HG03175 (cell line): ENCODE data around the gene PSMC3.

Source experiments
- ATAC-seq: cut with Tn5 transposase; IDR thresholded peaks from one replicate; pipeline ENCODE4 v1.9.1; 2021; ENCODE audit warnings: mild to moderate bottlenecking, moderate library complexity; ENCODE audit not compliant: unreplicated experiment

PSMC3 gene

GRCh38 chr11:47426062-47426956 lies at the start of gene PSMC3:
Gene PSMC3 (minus strand): TSS chr11:47426439. CDS start chr11:47426279, 160 bp downstream.
- peak; percentile 90 for ATAC-seq

- ATAC-seq: no peak
These were observed 44.4 kb upstream of the PSMC3 start for GRCh38 chr11:47470671-47471070.

DNA sequence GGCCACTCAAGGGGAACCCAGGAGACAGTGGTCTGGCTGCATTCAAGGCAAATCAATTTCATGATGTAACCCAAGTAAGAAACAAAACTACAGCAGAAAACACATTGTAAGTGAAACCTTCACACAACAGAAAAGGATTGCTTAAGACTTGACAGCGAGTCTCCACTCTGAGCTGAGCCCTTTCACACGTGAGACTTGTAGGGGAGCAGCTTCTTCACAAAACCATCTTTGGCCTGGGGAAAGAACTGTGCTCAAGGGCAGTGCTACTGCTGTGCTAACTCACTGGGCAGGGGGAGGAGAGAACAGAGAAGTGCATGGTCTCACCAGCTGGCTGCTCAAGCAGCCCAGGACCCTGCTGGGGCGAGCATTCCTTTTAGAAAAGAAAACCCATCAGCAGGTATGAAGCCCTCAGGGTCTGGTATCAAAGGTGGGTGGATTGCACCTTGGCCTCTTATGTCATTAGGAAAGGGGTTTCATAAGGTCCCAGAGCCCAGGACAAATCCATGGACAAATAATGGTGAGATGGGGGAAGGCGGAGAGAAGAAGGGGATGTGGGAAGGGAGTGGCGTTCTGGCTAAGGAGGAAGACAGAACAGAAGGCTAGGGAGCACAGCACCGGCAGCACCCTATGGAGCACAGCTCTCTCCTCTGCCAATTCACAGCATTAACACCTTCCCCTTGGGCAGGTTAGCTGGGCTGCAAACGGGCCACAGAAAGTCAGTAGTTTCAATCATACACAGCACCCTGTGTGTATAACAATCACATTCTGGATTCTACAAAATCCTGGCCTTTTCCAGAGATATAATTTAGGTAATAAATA lies 43.3 kb upstream of the PSMC3 start:
- ATAC-seq: no peak

DNA sequence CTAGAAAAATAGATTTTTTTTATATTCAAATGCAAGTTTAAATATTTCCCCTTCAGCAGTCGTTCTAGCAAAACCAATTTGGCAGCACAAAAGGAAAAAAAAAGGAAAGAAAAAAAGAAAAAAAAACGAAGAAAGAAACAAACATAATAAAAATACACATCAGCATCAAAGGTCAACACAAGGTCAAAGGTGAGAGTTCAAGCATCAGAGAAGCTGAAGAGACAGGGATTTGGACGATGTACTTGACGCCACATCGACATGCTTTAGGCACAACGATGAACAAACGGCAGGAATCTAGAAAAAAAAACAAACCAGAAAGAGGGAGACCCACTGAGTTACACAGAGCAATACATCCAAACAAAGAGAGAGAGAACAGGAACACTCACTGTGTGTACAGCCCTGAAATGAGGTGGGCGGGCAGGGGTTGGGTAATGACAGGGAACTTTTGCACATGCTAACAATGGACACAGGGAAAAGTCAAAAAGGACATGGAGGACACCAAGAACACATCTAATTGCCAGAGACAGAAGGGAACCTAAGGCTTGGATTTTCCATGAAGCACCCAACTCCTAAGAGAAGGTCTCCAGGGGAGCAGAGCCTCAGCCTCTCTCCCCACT lies 42.5 kb upstream of the PSMC3 start:
- ATAC-seq: no peak

GRCh38 chr11:47467357-47467756 lies 41.1 kb upstream of the PSMC3 start:
- ATAC-seq: no peak

DNA sequence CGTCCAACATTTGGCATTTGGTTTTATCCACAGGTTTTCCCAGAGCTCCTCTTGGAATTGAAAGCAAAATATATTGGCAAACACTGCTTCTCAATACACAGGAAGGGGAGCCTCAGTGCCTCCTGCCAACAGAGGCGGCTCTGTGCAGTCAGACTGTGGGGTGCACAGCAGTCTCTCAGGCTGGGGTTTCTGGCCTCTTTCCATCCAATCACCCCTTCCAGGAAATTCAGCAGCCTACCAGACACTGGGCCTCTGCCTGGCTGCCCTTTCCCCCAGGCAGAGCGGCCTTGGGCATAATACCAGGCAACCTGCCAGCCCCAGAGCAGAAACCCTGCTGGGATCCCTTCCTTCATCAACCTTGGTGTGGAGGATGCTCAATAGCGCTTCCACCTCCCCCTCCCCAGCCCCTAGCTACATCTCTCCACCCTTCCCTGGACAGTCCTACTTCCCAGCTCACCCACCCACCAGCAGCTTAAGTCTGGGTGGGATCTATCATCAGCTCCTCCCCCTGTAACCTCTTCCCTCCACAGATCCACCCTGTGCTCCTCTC lies 40.5 kb upstream of the PSMC3 start:
- ATAC-seq: no peak

DNA sequence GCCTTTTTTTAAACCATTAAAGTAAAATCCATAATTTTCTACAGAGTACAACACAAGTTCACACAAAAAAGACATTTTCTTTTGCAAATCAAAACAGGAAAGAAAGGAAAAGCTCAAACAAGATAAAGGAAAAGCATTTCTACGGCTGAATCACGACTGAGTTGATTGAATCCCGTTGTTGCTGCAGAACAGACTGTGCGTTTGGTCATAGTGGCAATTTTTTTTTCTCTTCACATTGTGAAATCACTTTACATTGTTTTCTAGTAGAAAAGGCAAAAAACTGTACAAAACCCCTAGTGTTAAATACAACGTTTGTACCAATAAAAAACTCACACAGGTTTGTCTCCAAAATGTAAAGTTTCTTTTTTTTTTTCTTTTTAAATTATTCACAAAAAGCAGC lies 40.0 kb upstream of the PSMC3 start:
- ATAC-seq: no peak

DNA sequence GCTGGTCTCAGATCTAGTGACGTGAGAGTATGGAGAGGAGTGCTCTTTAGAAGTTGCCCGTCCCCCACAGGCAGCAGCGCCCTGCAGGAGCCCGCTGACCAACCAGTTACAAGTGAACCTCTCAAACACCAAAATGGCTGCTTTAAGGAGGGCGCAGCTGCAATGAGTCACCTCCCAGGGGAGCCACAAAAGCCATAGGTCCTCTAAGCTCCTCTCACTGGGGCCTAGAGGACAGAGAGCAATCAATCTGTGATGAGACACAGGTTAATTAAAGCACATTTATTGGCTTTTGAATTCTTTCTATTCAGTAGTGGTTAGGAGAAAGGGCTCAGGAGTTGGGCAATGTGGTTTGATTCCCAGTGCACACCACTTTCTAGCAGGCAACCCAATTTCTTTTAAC lies 38.2 kb upstream of the PSMC3 start:
- no peak for ATAC-seq

GRCh38 chr11:47461876-47462275 lies 35.6 kb upstream of the PSMC3 start:
- no peak for ATAC-seq

DNA sequence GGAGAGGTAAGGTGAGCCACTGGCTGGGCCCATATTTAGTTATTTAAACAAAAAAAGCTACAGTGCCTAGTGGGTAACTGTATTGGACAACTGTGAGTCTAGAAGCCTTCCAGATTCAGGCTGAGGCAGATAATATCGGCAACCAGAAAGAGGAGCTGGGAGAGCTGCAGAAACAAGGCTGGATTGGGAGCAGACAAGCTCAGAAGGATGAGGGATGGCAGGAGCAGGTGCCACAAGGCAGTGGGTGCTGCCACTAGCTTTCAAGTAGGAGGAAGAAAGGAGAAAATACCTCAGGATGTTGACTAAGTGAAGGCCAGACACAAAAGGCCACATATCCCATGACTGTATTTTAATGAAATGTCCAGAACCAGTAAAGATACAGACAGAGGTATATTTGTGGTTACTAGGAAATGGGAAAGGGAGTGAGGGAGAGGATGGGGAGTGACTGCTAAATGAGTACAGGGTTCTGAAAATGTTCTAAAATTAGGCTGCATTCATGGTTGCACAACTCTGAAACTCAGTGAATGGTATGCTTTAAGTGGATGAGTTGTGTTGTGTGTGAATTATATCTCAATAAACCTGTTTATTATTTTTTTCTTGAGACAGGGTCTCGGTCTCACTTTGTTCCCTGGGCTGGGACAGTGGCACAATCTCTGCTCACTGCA lies 34.5 kb upstream of the PSMC3 start:
- ATAC-seq: no peak

DNA sequence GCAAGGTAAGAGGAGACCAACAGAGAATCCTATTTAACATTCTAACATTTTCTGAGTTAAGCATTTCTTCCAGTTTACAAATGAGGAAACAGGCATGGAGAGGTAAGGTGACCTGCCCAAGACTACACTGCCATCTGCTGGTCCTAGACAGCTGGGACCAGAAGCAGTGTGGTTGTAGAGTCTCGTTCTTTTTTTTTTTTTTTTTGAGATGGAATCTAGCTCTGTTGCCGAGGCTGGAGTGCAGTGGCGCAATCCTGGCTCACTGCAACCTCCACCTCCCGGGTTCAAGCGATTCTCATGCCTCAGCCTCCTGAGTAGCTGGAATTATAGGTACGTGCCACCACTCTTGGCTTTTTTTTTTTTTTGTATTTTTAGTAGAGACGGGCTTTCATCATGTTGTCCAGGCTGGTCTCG lies 28.0 kb upstream of the PSMC3 start:
- peak; percentile 81 for ATAC-seq

DNA sequence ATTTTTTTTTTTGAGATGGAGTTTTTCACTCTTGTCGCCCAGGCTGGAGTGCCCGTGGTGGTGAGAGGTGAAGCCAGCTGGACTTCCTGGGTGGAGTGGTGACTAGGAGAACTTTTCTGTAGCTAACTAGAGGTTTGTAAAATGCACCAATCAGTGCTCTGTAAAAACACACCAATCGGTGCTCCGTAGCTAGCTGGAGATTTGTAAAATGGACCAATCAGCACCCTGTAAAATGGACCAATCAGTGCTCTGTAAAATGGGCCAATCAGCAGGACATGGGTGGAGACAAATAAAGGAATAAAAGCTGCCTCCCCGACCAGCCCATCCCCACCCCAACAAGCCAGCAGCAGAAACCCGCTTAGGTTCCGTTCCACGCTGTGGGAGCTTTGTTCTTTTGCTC lies 27.1 kb upstream of the PSMC3 start:
- no peak for ATAC-seq

DNA sequence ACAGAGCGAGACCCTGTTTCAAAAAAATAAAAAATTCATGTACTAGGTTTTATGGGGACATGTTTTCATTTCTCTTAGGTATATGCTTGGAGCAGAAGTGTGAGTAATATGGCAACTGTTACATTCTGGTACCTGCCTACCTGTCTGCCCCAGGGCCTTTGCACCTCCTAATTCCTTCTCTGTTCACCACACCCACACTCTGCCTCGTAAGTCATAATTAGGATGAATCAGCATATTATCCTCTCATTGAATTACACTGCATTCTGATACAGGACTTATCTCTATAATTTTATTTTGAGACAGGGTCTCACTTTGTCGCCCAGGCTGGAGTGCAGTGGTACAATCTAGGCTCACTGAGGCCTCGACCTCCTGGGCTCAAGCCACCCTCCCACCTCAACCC lies 25.8 kb upstream of the PSMC3 start:
- ATAC-seq: no peak

DNA sequence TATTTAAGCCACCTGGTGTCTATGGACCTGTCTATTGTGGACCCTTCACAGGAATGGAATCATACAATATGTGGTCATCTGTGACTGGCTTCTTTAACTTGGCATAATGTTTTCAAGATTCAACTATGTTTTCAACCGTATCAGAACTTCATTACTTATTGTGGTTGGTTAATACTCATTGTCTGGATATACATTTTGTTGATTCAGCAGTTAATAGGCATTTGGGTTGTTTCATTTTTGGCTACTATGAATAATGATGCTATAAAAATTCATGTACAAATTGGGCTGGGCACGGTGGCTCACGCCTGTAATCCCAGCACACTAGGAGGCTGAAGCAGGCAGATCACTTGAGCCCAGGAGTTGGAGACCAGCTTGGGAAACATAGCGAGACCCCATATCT lies 25.2 kb upstream of the PSMC3 start:
- ATAC-seq: no peak

DNA sequence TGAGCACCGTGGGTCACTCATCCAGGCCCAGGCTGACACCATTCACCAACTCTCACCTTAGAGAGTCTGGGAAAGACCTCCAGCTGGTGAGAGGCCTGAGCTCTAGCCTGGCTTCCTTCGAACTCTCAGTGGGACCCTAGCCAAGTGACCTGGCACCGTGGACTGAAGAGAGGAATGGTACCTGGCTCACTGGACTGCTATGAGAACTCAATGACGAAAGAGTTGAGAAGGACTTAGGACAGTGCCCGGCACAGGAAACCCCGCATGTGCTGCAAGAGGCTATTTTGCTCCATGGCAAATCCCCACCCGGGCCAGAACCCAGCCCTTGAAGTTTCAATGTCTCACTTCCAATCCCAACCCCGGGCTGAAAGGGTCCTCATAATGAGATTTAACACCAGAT lies 23.3 kb upstream of the PSMC3 start:
- ATAC-seq: no peak

- ATAC-seq: no peak
These were observed 22.6 kb upstream of the PSMC3 start, which contains the start of gene RAPSN for GRCh38 chr11:47448566-47449427. Gene RAPSN (minus strand): TSS chr11:47449136. CDS start chr11:47448964, 172 bp downstream.

- no peak for ATAC-seq
These were observed 21.7 kb upstream of the PSMC3 start for GRCh38 chr11:47447906-47448305.

DNA sequence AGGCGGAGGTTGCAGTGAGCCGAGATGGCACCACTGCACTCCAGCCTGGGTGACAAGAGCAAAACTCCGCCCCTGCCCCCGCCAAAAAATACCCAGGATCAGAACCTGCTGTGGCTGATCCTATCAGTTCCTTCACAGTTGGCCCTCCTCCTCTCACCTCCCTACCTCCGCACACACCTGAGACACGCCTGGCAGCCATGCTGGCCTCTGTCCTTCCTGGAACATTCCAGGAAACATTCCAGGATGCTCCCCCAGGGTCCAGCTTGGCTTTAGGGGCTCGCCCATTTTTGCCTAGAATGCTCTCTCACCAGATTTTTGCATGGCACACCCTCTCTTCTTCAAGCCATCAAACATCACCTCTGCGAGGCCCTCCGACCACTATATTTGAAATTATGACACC lies 20.6 kb upstream of the PSMC3 start:
- ATAC-seq: no peak

DNA sequence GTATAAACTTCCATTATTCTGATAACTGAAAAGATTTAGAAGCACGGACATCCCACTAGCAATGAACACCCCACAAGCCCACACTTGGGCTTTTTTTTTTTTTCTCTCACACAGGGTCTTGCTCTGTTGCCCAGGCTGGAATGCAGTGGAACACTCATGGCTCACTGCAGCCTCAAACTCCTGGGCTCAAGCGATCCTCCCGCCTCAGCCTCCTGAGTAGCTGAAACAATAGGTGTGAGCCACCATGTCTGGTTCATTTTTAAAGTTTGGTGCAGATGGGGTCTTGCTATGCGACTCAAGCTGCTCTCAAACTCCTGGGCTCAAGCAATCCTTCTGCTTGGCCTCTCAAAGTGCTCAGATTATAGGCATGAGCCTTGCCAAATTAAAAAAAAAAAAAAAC lies 19.6 kb upstream of the PSMC3 start:
- no peak for ATAC-seq

DNA sequence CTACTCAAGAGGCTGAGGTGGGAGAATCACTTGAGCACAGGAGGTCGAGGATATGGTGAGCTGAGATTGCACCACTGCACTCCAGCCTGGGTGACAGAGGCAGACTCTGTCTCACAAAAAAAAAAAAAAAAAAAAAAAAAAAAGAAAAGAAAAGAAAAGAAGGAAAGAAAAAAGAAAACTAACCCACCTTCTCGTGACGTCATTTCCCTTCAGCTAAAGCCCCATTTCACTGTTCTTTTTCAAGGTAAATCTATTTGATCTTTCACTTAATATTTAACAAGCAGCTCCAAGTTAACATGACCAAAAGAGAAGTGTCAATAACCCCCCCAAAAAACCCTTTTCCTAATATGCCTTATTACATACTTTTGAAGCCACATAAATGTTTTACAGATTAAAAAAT lies 17.6 kb upstream of the PSMC3 start:
- ATAC-seq: no peak
